Muscle of back (tissue), 11 donors: Measurements from ENCODE around the gene ATRN. TPM values are rescaled to one million over a fixed set of nuclear protein-coding genes. Genes with fewer than 3 reads are reported as not detected.

Source experiments
- DNase-seq, 3 donors: peaks; one replicate each; pipeline versions ENCODE4 v3.0.0 to v3.0.0-alpha.2; 2013
- polyA plus RNA-seq, 10 donors: library from polyadenylated mRNA; unstranded; fragments of 120-200 nt; gene quantifications; one replicate each; pipeline ENCODE4 v1.2.1, GENCODE V29; 2013; ENCODE audit not compliant: insufficient read length in 10 of 10

Gene ATRN
- polyA plus RNA-seq, 10 donors, result 20.7 to 30.5 (median 25.2) TPM

DNA sequence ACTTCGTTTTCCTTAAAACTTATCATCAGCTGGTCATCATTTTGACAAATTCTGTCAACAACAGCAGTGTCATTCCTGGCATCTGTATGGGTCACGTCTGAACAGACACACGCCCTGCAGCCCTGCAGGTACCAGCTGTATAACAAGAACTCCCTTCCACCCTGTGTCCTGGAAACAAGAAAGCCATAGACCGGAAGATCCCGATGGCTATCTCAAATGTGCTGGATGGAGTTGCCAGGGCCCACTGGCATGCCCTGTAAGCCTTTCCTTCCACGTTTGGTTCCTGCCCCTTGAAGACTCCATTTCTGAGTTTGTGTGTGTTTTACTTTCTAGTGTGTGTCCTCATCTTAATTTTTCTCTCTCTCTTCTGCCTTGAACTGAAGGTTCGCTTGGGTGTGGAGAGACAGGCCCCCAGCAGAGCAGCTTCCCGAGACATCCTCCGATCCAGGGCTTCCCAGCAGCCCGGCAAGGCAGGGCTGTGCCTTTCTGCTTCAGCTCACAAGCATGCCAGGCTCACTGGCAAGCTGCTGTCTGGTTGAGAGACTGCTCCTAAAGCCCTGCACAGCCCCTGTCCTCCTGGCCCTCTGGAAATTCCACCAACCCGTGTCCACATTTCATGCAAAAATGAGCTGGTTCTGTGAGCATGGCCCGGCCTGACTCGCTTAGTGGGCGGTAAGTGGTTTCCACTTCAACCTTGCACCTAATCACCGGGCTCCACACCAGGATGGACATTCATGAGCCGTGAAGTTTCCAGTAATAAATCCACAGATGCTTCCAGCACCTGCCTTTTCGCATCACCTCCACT, 183.7 kb downstream of the ATRN start:
- no peak for DNase-seq

DNA sequence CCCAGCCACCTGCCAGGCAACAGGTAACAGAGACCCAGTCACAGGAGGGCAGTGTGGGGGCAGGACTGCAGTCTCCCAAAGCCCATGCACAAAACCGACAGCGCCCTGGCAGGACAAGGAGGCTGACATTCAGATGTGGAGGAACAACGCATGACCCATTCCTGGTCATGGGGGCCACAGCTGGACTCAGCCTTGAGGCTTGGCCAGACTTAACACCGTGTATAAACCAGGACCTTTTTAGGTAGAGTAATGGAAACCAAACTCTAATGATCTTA, 184.2 kb downstream of the ATRN start:
- no peak for DNase-seq

DNA sequence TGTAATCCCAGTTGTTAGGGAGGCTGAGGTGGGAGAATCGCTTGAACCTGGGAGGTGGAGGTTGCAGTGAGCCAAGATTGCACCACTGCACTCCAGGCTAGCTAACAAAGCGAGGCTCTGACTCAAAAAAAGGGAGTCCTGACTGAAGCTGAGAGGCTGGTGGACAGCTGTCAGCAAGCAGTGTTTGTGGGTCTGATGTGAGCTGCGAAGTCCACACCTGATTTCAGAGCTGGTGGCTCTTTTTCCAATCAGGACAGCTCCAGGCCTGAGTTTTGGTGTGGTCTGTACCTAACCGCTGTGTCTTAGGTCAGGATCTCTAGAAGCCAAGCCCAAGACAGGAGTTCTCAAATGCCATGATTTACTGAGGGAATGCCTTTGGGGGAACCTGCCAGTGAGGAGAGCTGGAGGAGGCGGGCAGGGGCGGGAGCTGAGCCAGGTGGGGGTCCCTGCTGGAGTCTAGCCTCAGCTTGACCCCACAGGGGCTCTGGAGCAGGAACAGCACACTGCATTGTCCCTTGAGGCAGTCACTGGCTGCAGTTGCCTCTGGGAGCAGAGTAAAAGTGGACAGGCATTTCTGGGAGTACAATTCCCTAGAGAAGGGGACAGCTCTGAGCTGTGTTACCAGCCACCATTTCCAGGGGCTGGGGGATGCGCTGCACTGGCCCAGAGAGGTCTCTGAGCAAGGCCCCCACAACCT, 187.3 kb downstream of the ATRN start:
- no peak for DNase-seq

DNA sequence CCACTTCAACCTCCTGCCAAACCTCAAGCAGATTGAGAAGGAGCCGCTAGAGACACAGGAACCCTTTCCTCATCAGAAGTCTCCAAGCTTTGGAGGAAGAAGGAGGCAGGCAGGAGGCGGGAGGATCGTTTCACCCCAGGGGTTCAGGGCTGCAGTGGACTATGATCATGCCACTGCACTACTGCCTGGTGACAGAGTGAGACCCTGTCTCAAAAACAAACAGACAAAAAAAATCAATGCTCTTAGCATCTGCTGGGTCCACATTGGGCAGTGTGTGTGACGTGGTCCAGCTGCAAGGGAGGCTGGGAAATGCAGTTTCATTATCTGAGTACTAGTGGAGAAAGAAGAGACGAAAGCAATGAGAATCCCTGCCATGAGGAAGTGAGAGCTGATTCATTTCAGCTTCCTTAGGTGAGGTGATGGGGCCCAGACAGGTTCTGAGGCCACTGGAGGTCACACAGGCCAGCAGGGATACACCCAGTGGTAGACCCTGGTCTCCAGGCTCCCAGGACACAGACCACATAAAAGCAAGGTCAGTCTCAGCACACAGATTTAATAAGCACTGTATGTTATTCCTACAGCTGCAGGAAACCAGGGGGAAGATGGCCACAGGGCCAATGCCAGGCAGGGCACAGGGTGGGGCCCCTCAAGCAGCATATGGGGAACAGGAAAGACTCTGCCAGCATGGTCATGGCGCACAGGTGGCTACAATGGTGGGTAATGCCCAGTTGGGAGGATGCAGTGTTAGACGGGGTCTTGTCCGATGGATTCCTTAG, 188.1 kb downstream of the ATRN start:
- no peak for DNase-seq

DNA sequence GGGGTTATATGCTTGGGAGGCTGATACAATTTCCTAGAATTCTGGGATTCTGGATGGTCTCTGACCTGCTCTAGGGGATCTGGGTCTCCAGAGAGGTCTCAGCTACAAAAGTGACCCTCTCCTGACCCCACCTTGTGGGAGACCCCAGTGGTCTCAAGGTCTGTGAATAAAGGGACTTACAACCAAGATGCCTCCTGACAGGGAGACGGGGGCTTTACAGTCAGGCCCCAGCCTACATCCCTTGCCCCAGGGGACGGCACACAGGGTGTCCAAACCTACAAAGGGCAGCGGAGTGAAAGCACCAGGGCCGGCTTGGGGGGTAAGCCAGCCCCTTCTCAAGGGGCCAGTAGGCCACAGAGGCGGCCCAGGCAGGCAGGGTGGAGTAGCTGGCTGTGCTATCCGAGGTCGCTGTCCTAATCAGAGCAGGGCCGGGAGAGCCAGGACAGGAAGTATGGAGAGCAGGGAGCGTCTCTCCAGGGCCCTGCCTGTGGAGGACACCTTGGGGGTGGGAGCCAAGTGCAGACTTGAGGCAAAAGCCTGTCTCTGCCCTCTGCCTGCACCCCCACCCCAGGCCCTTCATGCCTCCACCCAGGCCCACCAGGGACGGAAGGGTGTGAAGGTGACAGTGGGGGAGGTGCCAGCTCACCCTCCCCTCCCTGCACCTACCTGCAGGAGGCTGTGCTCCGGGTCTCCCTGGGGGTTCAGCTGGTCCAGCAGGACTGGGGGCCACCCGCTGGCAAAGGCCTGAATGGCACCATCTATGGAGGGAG, 188.9 kb downstream of the ATRN start:
- no peak for DNase-seq

DNA sequence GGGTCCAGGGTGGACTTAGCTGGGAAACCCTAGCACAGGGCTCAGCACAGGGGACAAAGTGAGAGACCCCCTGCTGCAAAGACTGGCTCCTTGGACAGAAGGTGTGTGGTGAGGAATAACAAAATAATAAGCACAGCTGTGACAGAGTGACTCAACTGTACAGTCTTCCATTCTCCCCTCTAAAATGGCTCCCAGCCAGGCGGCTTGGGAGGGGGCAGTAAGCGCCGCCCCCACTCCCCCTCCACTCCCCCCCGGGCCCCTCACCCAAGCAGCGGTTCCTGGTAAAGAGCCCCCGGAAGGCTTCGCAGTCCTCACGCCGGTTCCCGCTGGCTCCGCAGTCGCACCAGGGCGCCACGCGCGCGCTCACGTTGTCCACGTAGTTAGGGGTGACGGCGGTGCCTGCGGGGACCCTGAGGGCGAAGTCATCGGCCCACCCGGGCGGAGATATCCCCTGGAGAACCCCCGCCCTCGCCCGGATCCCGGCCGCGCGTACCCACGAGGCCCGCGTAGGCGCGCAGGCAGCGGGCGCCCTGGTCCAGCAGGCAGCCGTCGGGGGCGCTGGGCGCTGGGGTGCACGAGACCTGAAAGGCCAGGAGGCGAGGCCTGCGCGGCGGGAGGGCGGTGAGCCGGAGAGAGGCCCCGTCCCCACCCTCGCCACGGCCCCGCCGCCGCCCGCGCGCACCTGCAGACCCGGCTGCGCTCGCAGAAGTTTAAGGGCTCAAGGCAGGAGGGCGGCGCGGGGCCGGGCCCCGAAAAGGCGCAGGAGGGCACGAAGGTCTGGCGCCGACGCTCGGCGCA, 189.6 kb downstream of the ATRN start:
- DNase-seq, result peak in 1 of 3 donors; percentile 42

DNA sequence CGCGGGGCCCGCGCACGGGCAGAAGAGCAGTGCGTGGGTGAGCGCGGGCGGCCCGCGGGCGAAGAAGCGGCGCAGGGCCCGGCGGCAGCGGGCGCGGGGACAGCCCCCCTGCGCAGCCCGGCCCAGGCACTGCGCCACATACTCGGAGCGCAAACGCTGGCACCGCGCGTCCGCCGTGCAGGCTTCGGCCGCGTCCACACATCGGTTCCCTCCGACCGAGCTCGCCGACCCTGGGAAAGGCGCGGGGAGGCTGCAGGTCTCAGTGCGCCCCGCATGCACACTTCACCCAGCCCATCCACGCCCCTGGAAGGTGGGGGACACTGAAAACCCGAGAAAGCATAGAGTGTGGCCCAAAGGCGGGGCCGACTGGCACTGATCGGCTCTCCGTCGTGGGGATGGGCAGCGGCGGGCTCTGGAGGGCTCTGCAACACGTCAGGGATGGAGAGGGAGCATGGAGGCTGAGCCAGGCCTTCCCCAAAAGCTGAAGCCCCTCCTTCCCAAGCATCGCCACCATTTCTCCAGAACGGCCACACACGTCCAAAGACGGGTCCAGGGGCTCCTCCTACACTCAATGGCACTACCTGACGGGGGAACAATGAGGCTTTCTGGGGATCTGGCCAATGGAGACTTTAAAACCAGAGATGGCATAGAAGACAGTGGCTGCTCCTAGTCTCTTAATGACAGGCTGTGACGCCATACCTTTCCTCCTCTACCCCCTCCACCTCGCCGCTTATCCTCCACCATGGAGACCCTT, 190.4 kb downstream of the ATRN start:
- DNase-seq, result no peak

DNA sequence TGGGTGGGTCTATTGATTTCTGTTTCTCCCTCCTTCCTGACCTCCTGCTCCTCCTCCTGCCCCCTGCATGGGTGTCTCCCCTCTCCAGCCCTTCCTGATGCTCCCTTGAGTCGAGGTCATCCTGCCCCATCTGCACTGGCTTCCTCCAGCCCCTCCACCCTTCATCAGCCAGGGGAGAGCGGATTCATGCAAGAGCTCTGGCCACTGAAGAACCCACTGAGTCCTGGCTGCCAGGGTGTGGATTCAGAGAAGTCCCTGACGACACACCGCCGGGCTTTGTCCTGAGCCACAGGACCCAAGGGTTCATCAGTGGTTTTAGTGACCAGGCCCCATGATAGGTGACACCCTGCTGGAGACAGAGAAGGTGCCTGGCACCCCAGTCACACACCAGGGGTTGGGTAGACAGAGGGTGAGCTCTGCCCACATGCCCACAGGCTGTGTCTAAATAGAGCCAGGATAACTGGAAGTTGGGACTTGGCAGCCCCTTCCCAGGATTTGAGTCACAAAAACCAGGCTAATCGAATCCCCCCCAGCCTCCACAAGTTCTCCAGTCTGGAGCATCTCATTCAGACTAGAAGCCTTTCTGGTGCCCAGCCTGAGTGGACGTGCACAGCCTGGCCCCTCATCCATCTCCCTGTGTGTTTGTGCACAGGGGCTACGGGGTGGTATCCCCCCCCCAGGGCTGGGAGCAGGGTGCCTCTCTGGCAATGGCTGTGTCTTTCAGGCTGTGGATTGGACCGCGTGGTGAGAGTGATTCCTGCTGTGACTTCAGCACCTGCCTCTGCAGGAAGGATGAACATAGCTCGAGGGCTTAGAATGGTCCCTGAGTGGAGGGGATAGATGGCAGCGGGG, 191.2 kb downstream of the ATRN start:
- DNase-seq, result no peak

DNA sequence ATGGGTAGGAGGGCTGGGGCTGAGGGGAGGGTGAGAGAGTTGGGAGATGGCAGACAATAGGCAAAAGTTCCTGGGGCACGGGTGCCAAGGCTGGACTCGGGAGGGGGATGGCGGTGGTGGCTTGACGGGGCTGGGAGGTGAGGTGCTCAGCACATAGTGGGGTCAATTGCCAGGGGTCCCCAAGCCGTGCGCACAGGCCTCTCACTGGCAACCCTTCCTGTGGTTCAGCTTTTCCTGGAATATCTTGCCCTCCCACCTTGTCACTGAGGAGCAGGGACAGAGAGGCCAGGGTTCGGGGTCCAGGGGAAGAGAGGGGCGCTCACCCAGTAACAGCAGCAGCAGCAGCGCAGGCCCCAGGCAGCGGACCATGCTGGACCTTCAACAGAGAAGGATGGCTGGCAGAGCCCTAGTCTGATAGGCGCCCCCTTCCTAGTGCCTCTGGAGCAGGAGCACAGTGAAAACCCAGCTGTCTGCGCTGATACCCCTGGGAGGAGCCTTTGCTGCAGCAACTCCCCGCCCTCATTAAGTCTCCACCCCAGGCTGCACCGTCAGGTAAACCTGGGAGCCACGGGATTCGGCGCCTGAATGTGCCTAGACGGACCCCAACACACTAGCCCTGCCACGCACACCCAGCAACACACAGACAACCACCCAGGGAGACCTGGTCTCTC, 192.3 kb downstream of the ATRN start, which contains the start of gene GFRA4:
TSS of gene GFRA4 (minus strand) at position 369 of the 671 bp plus-strand sequence. CDS start at position 369, 0 bp downstream.
- no peak for DNase-seq

DNA sequence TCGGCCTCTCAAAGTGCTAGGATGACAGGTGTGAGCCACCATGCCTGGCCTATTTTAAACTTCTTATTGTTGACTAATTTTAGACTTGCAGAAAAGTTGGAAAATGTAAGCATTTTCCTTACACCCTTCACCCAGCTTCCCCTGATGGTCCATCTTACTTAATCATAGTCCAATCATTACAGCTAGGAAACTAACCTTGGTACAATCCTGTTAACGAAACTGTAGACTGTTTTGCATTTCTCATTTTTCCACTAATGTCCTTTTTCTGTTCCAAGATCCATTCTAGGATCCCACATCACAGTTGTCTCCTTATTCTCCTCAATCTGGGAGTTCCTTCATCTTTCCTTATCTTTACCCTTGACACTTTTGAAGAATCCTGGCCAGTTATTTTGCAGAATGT, 193.0 kb downstream of the ATRN start:
- no peak for DNase-seq

DNA sequence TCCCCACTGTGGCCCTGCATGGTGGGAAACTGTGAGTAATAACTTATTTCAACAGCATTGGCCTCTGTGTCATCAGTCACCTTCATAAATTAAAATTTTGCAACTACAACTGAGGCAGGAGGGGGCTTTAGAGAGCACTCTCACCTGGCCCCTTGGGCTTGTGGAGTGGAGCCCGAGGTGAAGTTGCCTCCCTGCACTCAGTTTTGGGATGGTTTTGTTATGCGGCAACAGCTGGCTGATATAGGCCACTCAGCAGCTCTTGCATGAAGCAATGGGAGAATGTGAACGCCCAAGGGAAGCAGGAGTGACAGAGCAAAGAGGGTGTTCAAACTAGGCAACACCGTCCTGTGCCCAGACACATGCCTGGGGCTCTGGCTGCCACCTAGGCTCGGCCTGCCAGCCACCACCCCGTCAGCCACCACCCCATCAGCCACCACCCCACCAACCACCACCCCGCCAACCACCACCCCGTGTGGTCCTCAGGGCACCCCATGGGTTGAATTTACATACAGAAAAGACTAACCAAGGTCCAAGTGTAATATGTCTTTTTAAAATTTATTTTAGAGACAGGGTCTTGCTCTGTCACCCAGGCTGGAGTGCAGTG, 196.7 kb downstream of the ATRN start:
- no peak for DNase-seq

DNA sequence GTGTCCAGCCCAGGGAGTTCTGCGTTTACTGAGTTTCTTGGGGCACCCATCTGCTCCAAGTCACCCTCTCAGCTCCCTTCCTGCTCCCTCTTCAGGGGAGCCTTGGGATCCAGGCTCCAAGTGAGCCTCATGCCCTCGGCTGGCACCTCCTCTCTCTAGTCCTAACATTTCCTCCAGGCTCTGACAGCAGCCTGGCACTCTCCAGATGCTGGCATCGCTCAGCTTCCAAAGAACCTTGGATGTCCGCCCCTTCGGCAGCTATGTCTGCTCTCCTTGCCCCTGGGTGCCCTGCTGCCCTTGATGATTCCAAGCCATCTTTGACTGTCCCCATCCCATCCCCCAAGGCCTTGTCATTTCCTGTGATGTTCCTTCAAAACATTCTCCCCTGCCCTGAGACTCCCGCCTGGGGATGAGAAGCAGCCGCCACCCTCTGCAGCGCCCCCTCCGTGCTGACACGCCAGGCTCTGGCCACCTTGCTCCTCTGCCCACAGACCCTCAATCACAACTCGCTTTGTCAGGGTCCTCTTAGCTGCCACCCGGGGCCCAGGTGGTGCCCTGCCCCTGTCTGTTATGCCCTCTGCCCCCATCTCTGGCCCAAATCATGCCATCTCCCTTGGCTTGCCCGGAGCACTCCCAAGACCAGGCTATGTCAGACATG, 199.0 kb downstream of the ATRN start:
- no peak for DNase-seq

DNA sequence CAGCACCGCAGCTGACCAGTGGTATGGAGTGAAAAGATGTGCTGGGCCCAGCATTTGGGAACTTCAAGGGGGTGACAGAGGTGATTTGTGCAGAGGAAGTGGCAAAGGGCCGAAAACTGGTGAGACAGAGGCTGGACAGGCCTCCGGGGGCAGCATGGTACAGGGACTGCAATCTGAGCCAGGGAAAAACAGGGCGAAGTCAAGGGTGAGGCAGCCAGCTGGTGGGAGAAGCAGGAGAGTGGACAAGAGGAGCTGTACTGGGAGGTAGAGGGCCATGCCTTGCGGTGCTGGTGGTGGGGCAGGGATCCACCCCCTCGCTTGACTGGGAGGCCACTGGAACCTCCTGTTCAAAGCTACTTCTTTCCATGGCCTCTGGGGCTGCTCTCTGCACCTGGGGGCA, 199.7 kb downstream of the ATRN start:
- DNase-seq, result peak in 1 of 3 donors; percentile 32

DNA sequence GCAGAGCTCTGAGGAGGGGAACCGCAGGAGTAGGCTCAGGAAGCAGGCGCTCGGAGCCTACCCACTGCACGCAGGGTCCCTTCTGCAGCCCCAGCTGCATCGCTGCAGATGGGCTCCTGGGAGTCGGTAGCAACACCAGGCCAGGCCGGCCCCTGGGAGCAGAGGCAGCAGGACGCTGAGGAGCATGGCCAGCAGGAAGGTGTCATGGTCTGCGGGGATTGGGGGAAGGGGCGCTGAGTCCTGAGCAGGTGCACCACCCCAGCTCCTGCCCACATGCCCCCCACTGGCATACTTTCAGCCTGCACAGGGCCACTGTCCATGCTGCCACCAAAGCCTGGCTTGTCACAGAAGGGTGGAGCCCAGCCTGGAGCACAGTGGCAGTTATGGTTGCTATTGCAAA, 200.1 kb downstream of the ATRN start:
- no peak for DNase-seq

DNA sequence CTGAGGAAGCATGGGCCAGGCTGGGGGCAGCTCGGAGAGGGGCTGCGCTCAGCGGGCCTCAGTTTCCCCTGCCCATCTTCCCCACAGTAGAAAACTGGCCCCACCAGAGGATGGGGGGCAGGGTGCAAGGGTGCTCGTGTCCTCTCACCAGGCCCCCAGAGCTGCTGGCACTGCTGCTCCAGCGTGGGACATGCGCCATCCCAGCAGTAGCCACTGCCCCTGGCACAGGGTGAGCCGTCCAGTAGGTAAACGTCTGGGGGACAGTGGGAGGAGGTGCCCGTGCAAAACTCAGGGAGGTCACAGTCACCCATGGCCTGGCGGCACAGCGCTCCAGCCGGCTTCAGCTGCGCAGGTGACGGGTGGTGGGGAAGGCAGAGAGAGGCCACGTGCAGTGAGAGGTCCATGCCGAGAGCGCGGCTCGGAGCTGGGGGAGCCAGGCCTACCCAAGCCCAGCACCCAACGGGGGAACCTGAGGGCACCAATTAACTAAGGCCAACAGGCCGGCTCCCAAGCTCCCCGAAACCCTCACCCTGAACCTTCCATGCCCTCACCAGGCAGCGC, 201.2 kb downstream of the ATRN start:
- no peak for DNase-seq

DNA sequence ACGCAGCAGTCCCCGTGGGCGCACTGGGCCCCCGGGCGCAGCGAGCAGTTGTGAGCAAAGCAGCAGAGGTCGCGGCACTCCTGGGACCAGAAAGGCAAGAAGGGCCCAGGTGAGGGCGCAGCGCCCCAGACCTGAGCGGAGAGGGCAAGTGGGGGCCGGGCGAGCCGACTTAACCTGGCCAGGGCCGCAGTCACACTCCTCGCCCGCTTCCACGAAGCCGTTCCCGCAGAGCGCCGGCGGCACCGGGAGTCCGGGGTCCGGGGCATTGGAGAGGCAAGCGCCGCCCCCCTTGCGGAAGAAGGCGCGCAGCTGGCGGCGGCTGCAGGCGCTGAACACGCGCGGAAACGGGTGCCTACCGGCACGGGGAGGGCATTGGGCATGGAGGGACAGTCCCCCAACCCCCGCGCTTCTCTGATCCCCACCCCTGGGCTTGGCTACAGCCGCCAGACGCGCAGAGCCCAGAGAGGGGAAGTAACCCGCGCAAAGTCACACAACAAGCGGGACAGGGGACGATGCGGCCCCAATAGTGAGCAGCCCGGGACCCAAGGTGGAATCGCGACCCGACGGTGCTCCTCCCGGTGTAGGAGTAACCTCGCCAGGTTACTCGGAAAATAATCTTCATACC, 201.8 kb downstream of the ATRN start:
- no peak for DNase-seq
